ENCODE results near the gene FAM193A.
"Not testable (repeated sequence)": the region's sequence is repeated elsewhere in the genome, so short reads cannot be mapped to it uniquely, and the experiment has no call there.

FAM193A gene

GRCh38 chr4:2750719-2751605, 214.5 kb downstream of the FAM193A start:
- Histone ChIP-seq H3K9ac (ENCODE audit: low read length) (no peak overlapping the region), H3K4me3 (ENCODE audit: low read length) (no peak overlapping the region), H3K4me1 (ENCODE audit: control insufficient read depth, insufficient read depth, low read length) (peaks cover 12% of the 10 kb centered on the region), H3K27ac (ENCODE audit: low read depth, low read length) (no peak overlapping the region), H3K36me3 (ENCODE audit: control insufficient read depth, insufficient read depth, low read length) (peaks cover 13% of the 10 kb centered on the region), H3K27me3 (ENCODE audit: control insufficient read depth, insufficient read depth, low read length) (no peaks in the 10 kb centered on the region)

GRCh38 chr4:2753436-2753835, 217.0 kb downstream of the FAM193A start:
- Histone ChIP-seq H3K4me1 (ENCODE audit: control insufficient read depth, insufficient read depth, low read length) (peaks cover 15% of the 10 kb centered on the region), H3K27ac (ENCODE audit: low read depth, low read length) (no peak overlapping the region)

GRCh38 chr4:2754848-2755819, 218.7 kb downstream of the FAM193A start:
- no peaks in the 10 kb centered on the region for H3K27me3 ChIP-seq (ENCODE audit: control insufficient read depth, insufficient read depth, low read length)
- H3K36me3 ChIP-seq (ENCODE audit: control insufficient read depth, insufficient read depth, low read length), result no peaks in the 10 kb centered on the region
- peak overlapping the region; percentile 84 for H3K4me3 ChIP-seq (ENCODE audit: low read length)
- peak overlapping the region; percentile 13 for H3K9ac ChIP-seq (ENCODE audit: low read length)
- peak overlapping the region; percentile 50 for H3K27ac ChIP-seq (ENCODE audit: low read depth, low read length)
- H3K4me1 ChIP-seq (ENCODE audit: control insufficient read depth, insufficient read depth, low read length), result peaks cover 15% of the 10 kb centered on the region

More at GRCh38 chr4:2753436-2753835, 217.0 kb downstream of the FAM193A start:
- no peaks in the 10 kb centered on the region for H3K27me3 ChIP-seq (ENCODE audit: control insufficient read depth, insufficient read depth, low read length)
- H3K36me3 ChIP-seq (ENCODE audit: control insufficient read depth, insufficient read depth, low read length), result no peaks in the 10 kb centered on the region
- no peak overlapping the region for H3K9ac ChIP-seq (ENCODE audit: low read length)
- no peak overlapping the region for H3K4me3 ChIP-seq (ENCODE audit: low read length)

GRCh38 chr4:2755821-2756690, 219.6 kb downstream of the FAM193A start, which contains the start of gene TNIP2:
TSS of gene TNIP2 (minus strand) at chr4:2756336. CDS start at chr4:2756289, 47 bp downstream.
- H3K4me3 ChIP-seq (ENCODE audit: low read length), result peak within 1 kb of the TSS; percentile 84
- H3K4me1 ChIP-seq (ENCODE audit: control insufficient read depth, insufficient read depth, low read length), result peaks cover 11% of the 10 kb centered on the region
- peak within 1 kb of the TSS; percentile 61 for H3K27ac ChIP-seq (ENCODE audit: low read depth, low read length)
- H3K36me3 ChIP-seq (ENCODE audit: control insufficient read depth, insufficient read depth, low read length), result no peaks in the 10 kb centered on the region
- H3K9ac ChIP-seq (ENCODE audit: low read length), result peak within 1 kb of the TSS; percentile 13
- H3K27me3 ChIP-seq (ENCODE audit: control insufficient read depth, insufficient read depth, low read length), result no peaks in the 10 kb centered on the region

- peak overlapping the region; percentile 60 for H3K4me3 ChIP-seq (ENCODE audit: low read length)
- H3K4me1 ChIP-seq (ENCODE audit: control insufficient read depth, insufficient read depth, low read length), result peaks cover 7% of the 10 kb centered on the region
- H3K27me3 ChIP-seq (ENCODE audit: control insufficient read depth, insufficient read depth, low read length), result no peaks in the 10 kb centered on the region
- H3K27ac ChIP-seq (ENCODE audit: low read depth, low read length), result peak overlapping the region; percentile 61
- no peak overlapping the region for H3K9ac ChIP-seq (ENCODE audit: low read length)
- H3K36me3 ChIP-seq (ENCODE audit: control insufficient read depth, insufficient read depth, low read length), result no peaks in the 10 kb centered on the region
Observed at GRCh38 chr4:2756691-2757350, 220.4 kb downstream of the FAM193A start.

GRCh38 chr4:2757426-2757825, 221.0 kb downstream of the FAM193A start:
- Histone ChIP-seq H3K36me3 (ENCODE audit: control insufficient read depth, insufficient read depth, low read length) (no peaks in the 10 kb centered on the region), H3K9ac (ENCODE audit: low read length) (no peak overlapping the region), H3K27me3 (ENCODE audit: control insufficient read depth, insufficient read depth, low read length) (no peaks in the 10 kb centered on the region), H3K4me1 (ENCODE audit: control insufficient read depth, insufficient read depth, low read length) (peaks cover 7% of the 10 kb centered on the region), H3K27ac (ENCODE audit: low read depth, low read length) (no peak overlapping the region), H3K4me3 (ENCODE audit: low read length) (no peak overlapping the region)

- Histone ChIP-seq H3K4me1 (ENCODE audit: control insufficient read depth, insufficient read depth, low read length) (peaks cover 3% of the 10 kb centered on the region), H3K9ac (ENCODE audit: low read length) (no peak overlapping the region), H3K36me3 (ENCODE audit: control insufficient read depth, insufficient read depth, low read length) (no peaks in the 10 kb centered on the region), H3K27me3 (ENCODE audit: control insufficient read depth, insufficient read depth, low read length) (no peaks in the 10 kb centered on the region), H3K4me3 (ENCODE audit: low read length) (no peak overlapping the region), H3K27ac (ENCODE audit: low read depth, low read length) (peak overlapping the region; percentile 28)
Observed at GRCh38 chr4:2761035-2761923, 224.8 kb downstream of the FAM193A start.

- no peak overlapping the region for H3K4me3 ChIP-seq (ENCODE audit: low read length)
- H3K27ac ChIP-seq (ENCODE audit: low read depth, low read length), result peak overlapping the region; percentile 28
- H3K36me3 ChIP-seq (ENCODE audit: control insufficient read depth, insufficient read depth, low read length), result no peaks in the 10 kb centered on the region
- H3K27me3 ChIP-seq (ENCODE audit: control insufficient read depth, insufficient read depth, low read length), result no peaks in the 10 kb centered on the region
- H3K9ac ChIP-seq (ENCODE audit: low read length), result no peak overlapping the region
- no peaks in the 10 kb centered on the region for H3K4me1 ChIP-seq (ENCODE audit: control insufficient read depth, insufficient read depth, low read length)
Observed at GRCh38 chr4:2762048-2762447, 225.6 kb downstream of the FAM193A start.

- H3K27ac ChIP-seq (ENCODE audit: low read depth, low read length); H3K4me1 ChIP-seq (ENCODE audit: control insufficient read depth, insufficient read depth, low read length); H3K9ac ChIP-seq (ENCODE audit: low read length); H3K27me3 ChIP-seq (ENCODE audit: control insufficient read depth, insufficient read depth, low read length); H3K4me3 ChIP-seq (ENCODE audit: low read length); H3K36me3 ChIP-seq (ENCODE audit: control insufficient read depth, insufficient read depth, low read length): not testable (repeated sequence)
Observed at GRCh38 chr4:2762486-2763370, 226.3 kb downstream of the FAM193A start.

GRCh38 chr4:2763511-2763967, 227.1 kb downstream of the FAM193A start:
- Histone ChIP-seq H3K27me3 (ENCODE audit: control insufficient read depth, insufficient read depth, low read length) (no peaks in the 10 kb centered on the region), H3K36me3 (ENCODE audit: control insufficient read depth, insufficient read depth, low read length) (no peaks in the 10 kb centered on the region), H3K27ac (ENCODE audit: low read depth, low read length) (no peak overlapping the region), H3K4me3 (ENCODE audit: low read length) (peak overlapping the region; percentile 67), H3K9ac (ENCODE audit: low read length) (no peak overlapping the region), H3K4me1 (ENCODE audit: control insufficient read depth, insufficient read depth, low read length) (no peaks in the 10 kb centered on the region)
